Neural progenitor cell (in vitro differentiated cells): ENCODE measurements around the gene CPN2. TPM values are rescaled to one million over a fixed set of nuclear protein-coding genes. Genes with fewer than 3 reads are reported as not detected.

ENCODE experiments used
- DNase-seq: peaks from one replicate; pipeline ENCODE4 v3.0.0-alpha.2; 2016; ENCODE audit warnings: low spot score
- H2AFZ ChIP-seq: fragments of 200-600 bp; sonication (generic); replicated peaks from 2 replicates; pipeline ENCODE4 v1.6.1; 2016; ENCODE audit warnings: antibody characterized with exemption
- H3F3A ChIP-seq: fragments of 200-600 bp; sonication (generic); 2 replicates; pipeline ENCODE4 v1.6.1; 2016; ENCODE audit warnings: antibody characterized with exemption, low read depth
- H3K27ac ChIP-seq: fragments of 200-600 bp; sonication (generic); 2 replicates; pipeline ENCODE4 v1.5.1; 2016; ENCODE audit warnings: mild to moderate bottlenecking
- H3K27me3 ChIP-seq: fragments of 200-600 bp; sonication (generic); 2 replicates; pipeline ENCODE4 v1.6.1; 2016; ENCODE audit warnings: mild to moderate bottlenecking, moderate library complexity
- H3K36me3 ChIP-seq: fragments of 200-600 bp; sonication (generic); 2 replicates; pipeline ENCODE4 v1.5.1; 2016
- H3K4me1 ChIP-seq: fragments of 200-600 bp; sonication (generic); 2 replicates; pipeline ENCODE4 v1.6.1; 2016; ENCODE audit warnings: mixed run types
- H3K4me2 ChIP-seq: fragments of 200-600 bp; sonication (generic); 2 replicates; pipeline ENCODE4 v1.6.1; 2016
- H3K4me3 ChIP-seq: fragments of 200-600 bp; sonication (generic); 2 replicates; pipeline ENCODE4 v1.5.1; 2016
- H3K79me2 ChIP-seq: fragments of 200-600 bp; sonication (generic); 2 replicates; pipeline ENCODE4 v1.6.1; 2016; ENCODE audit warnings: low read depth
- H3K9ac ChIP-seq: fragments of 200-600 bp; sonication (generic); 2 replicates; pipeline ENCODE4 v1.6.1; 2016
- H3K9me3 ChIP-seq: fragments of 200-600 bp; sonication (generic); 2 replicates; pipeline ENCODE4 v1.5.1; 2016; ENCODE audit warnings: low read depth
- H4K20me1 ChIP-seq: fragments of 200-600 bp; sonication (generic); 2 replicates; pipeline ENCODE4 v1.6.1; 2016; ENCODE audit warnings: low read depth
- H3K27ac Mint-ChIP-seq: 3 replicates; pipeline ENCODE4 v1.8.0; 2021; ENCODE audit warnings: mixed read lengths
- H3K27me3 Mint-ChIP-seq: 2 replicates; pipeline ENCODE4 v1.8.0; 2022; ENCODE audit warnings: low read depth, mild to moderate bottlenecking, inconsistent platforms, moderate library complexity, mixed read lengths; ENCODE audit not compliant: insufficient read depth
- H3K36me3 Mint-ChIP-seq: 3 replicates; pipeline ENCODE4 v1.8.0; 2021; ENCODE audit warnings: mixed read lengths
- H3K4me1 Mint-ChIP-seq: 3 replicates; pipeline ENCODE4 v1.8.0; 2021; ENCODE audit warnings: mixed read lengths
- H3K4me3 Mint-ChIP-seq: 3 replicates; pipeline ENCODE4 v1.8.0; 2021; ENCODE audit warnings: mild to moderate bottlenecking, moderate library complexity, mixed read lengths
- H3K9me3 Mint-ChIP-seq: 3 replicates; pipeline ENCODE4 v1.8.0; 2020; ENCODE audit warnings: mixed read lengths
- EZH2 ChIP-seq: fragments of 200-600 bp; sonication (generic); IDR thresholded peaks from 2 replicates; pipeline ENCODE4 v1.6.1; 2017; ENCODE audit warnings: antibody characterized with exemption, mild to moderate bottlenecking, moderate library complexity
- EZH2phosphoT487 ChIP-seq: fragments of 200-600 bp; sonication (generic); IDR thresholded peaks from 2 replicates; pipeline ENCODE4 v1.6.1; 2017; ENCODE audit warnings: antibody characterized with exemption
- total RNA-seq: library from RNA; depleted of rRNA; stranded (reverse); fragments of >200 nt; gene quantifications from 2 replicates; pipeline ENCODE4 v1.2.3, GENCODE V29; 2015; ENCODE audit warnings: low replicate concordance
- TF ChIP-seq, protein P1 (sequence below): fragments of 200-600 bp; sonication (generic); IDR thresholded peaks from 2 replicates; pipeline ENCODE4 v1.5.1; 2017; ENCODE audit warnings: antibody characterized with exemption, mild to moderate bottlenecking

CPN2 gene
- total RNA-seq, 1 donor from 2014 or later = not detected

DNA sequence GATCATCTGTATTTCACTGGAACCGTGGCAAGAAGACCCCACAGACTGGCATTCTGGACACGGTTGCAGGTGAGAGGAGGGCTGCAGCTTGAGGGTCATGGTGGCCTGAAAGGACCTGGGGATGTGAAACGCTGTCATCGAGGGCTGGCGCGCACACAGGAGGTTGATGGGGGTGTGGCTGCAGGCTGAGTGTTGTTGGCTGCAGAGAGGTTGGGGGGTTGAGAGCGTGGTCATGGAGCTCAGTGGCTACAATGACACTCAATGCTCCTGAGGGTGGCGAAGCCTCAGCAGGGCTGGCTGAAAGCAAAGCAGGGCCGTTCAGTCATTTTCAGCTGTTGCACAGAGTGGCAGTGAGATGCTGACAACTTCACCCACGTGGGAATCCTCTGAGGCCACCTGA lies 21.0 kb downstream of the CPN2 start:
- Histone ChIP-seq H3K36me3 (no peaks in the 10 kb centered on the region), H2AFZ (no peak overlapping the region)
- H3K4me3 Mint-ChIP-seq = no peak overlapping the region

GRCh38 chr3:194329583-194329965 lies 21.6 kb downstream of the CPN2 start:
- Histone ChIP-seq H3K4me1 (no peaks in the 10 kb centered on the region), H3K9me3 (no peaks in the 10 kb centered on the region), H3K79me2 (no peaks in the 10 kb centered on the region), H4K20me1 (no peaks in the 10 kb centered on the region), H3K27me3 (peaks cover 24% of the 10 kb centered on the region), H3K4me2 (no peak overlapping the region), H2AFZ (no peak overlapping the region), H3K27ac (no peak overlapping the region), H3K9ac (no peak overlapping the region), H3K4me3 (no peak overlapping the region), H3F3A (peaks cover 47% of the 10 kb centered on the region), H3K36me3 (no peaks in the 10 kb centered on the region)
- Mint-ChIP-seq H3K4me1 (peaks cover 15% of the 10 kb centered on the region), H3K9me3 (no peaks in the 10 kb centered on the region), H3K27ac (no peak overlapping the region), H3K36me3 (no peaks in the 10 kb centered on the region), H3K27me3 (peaks cover 42% of the 10 kb centered on the region), H3K4me3 (no peak overlapping the region)
- no peak for DNase-seq
- TF ChIP-seq, protein P1, sequence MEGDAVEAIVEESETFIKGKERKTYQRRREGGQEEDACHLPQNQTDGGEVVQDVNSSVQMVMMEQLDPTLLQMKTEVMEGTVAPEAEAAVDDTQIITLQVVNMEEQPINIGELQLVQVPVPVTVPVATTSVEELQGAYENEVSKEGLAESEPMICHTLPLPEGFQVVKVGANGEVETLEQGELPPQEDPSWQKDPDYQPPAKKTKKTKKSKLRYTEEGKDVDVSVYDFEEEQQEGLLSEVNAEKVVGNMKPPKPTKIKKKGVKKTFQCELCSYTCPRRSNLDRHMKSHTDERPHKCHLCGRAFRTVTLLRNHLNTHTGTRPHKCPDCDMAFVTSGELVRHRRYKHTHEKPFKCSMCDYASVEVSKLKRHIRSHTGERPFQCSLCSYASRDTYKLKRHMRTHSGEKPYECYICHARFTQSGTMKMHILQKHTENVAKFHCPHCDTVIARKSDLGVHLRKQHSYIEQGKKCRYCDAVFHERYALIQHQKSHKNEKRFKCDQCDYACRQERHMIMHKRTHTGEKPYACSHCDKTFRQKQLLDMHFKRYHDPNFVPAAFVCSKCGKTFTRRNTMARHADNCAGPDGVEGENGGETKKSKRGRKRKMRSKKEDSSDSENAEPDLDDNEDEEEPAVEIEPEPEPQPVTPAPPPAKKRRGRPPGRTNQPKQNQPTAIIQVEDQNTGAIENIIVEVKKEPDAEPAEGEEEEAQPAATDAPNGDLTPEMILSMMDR = no peak
- no peak for TF ChIP-seq EZH2phosphoT487
- TF ChIP-seq EZH2 = no peak

More for the DNA sequence above, 21.0 kb downstream of the CPN2 start:
- Histone ChIP-seq H4K20me1 (no peaks in the 10 kb centered on the region), H3K4me1 (no peaks in the 10 kb centered on the region), H3K4me2 (no peak overlapping the region), H3K27ac (no peak overlapping the region), H3K79me2 (no peaks in the 10 kb centered on the region), H3K9me3 (no peaks in the 10 kb centered on the region), H3K9ac (no peak overlapping the region), H3K27me3 (peaks cover 24% of the 10 kb centered on the region), H3F3A (peaks cover 43% of the 10 kb centered on the region), H3K4me3 (no peak overlapping the region)
- Mint-ChIP-seq H3K27me3 (peaks cover 43% of the 10 kb centered on the region), H3K9me3 (no peaks in the 10 kb centered on the region), H3K4me1 (peaks cover 15% of the 10 kb centered on the region), H3K27ac (no peak overlapping the region), H3K36me3 (no peaks in the 10 kb centered on the region)
- TF ChIP-seq, protein P1 = no peak
- TF ChIP-seq EZH2phosphoT487 (no peak), EZH2 (no peak)
- DNase-seq = no peak

- peak overlapping the region; percentile 38 for H3K27ac Mint-ChIP-seq
- H3K4me1 Mint-ChIP-seq = peaks cover 12% of the 10 kb centered on the region
- no peaks in the 10 kb centered on the region for H3K36me3 Mint-ChIP-seq
- Histone ChIP-seq H3K36me3 (no peaks in the 10 kb centered on the region), H3K9ac (no peak overlapping the region), H3K4me2 (no peak overlapping the region), H3K9me3 (no peaks in the 10 kb centered on the region), H3K79me2 (no peaks in the 10 kb centered on the region), H3K4me1 (no peaks in the 10 kb centered on the region), H3K27me3 (peaks cover 19% of the 10 kb centered on the region), H4K20me1 (no peaks in the 10 kb centered on the region), H3K27ac (no peak overlapping the region), H3K4me3 (no peak overlapping the region), H2AFZ (no peak overlapping the region), H3F3A (peaks cover 52% of the 10 kb centered on the region)
- H3K27me3 Mint-ChIP-seq = peaks cover 37% of the 10 kb centered on the region
- TF ChIP-seq, protein P1 = no peak
- TF ChIP-seq EZH2phosphoT487 (no peak), EZH2 (no peak)
- H3K4me3 Mint-ChIP-seq = no peak overlapping the region
- no peaks in the 10 kb centered on the region for H3K9me3 Mint-ChIP-seq
- DNase-seq = no peak
These were observed 22.1 kb downstream of the CPN2 start for GRCh38 chr3:194328942-194329582.
